Measurements from ENCODE around the gene AMN.

GRCh38 chr14:102915292-102916110 is 7.0 kb upstream of the AMN start:
- TF ChIP-seq CTCF (conservative IDR thresholded peaks at IDR 0.05) (no peak), EZH2 (IDR thresholded peaks at IDR 0.05; ENCODE audit: low read depth) (no peak)
